Astrocyte (in vitro differentiated cells and primary cell): ENCODE measurements around the gene DLK2. TPM values are rescaled to one million over a fixed set of nuclear protein-coding genes. Genes with fewer than 3 reads are reported as not detected.
A peak's percentile ranks its signal among the peaks of the same experiment; 100 is the strongest.

ENCODE experiments used
- DNase-seq: peaks from one replicate; pipeline ENCODE4 v3.0.0-alpha.2; 2010; ENCODE audit warnings: low read depth
- FAIRE-seq: peaks from 2 replicates; lab custom pipeline; 2011; peaks lifted over from hg19 to GRCh38; lab: Jason Lieb, UNC
- H2AFZ ChIP-seq: 2 replicates; pipeline ENCODE4 v1.6.0; 2012; ENCODE audit warnings: low read depth, low read length, inconsistent platforms
- H3K27ac ChIP-seq: 2 replicates; pipeline ENCODE4 v1.5.1; 2011; ENCODE audit warnings: low read depth, low read length, inconsistent platforms
- H3K27me3 ChIP-seq: 2 replicates; pipeline ENCODE4 v1.6.0; 2011; ENCODE audit warnings: low read length, inconsistent platforms; ENCODE audit not compliant: insufficient read depth
- H3K36me3 ChIP-seq: 2 replicates; pipeline ENCODE4 v1.5.1; 2011; ENCODE audit warnings: low read length, inconsistent platforms; ENCODE audit not compliant: insufficient read depth
- H3K4me1 ChIP-seq: 2 replicates; pipeline ENCODE4 v1.5.1; 2011; ENCODE audit warnings: low read length, inconsistent platforms; ENCODE audit not compliant: insufficient read depth
- H3K4me2 ChIP-seq: 2 replicates; pipeline ENCODE4 v1.6.0; 2012; ENCODE audit warnings: low read length, inconsistent platforms
- H3K4me3 ChIP-seq: 2 replicates; pipeline ENCODE4 v1.5.1; 2011; ENCODE audit warnings: low read depth, mild to moderate bottlenecking, low read length, inconsistent platforms; ENCODE audit not compliant: insufficient read depth
- H3K79me2 ChIP-seq: 2 replicates; pipeline ENCODE4 v1.6.0; 2012; ENCODE audit warnings: mild to moderate bottlenecking, low read length, inconsistent platforms; ENCODE audit not compliant: insufficient read depth
- H3K9ac ChIP-seq: 2 replicates; pipeline ENCODE4 v1.6.0; 2012; ENCODE audit warnings: mild to moderate bottlenecking, low read length, inconsistent platforms
- H3K9me3 ChIP-seq: 2 replicates; pipeline ENCODE4 v1.5.1; 2012; ENCODE audit warnings: low read depth, mild to moderate bottlenecking, low read length, inconsistent platforms; ENCODE audit not compliant: insufficient read depth
- H4K20me1 ChIP-seq: 2 replicates; pipeline ENCODE4 v1.6.0; 2012; ENCODE audit warnings: low read length, inconsistent platforms; ENCODE audit not compliant: insufficient read depth
- H3K27ac Mint-ChIP-seq: one replicate; pipeline ENCODE4 v1.8.0; 2021; ENCODE audit warnings: mild to moderate bottlenecking, mixed read lengths; ENCODE audit not compliant: unreplicated experiment
- H3K27me3 Mint-ChIP-seq: one replicate; pipeline ENCODE4 v1.8.0; 2021; ENCODE audit warnings: low read depth, mixed read lengths; ENCODE audit not compliant: unreplicated experiment
- H3K36me3 Mint-ChIP-seq: one replicate; pipeline ENCODE4 v1.8.0; 2021; ENCODE audit warnings: low read depth, mixed read lengths; ENCODE audit not compliant: unreplicated experiment
- H3K4me1 Mint-ChIP-seq: one replicate; pipeline ENCODE4 v1.8.0; 2021; ENCODE audit warnings: low read depth, mixed read lengths; ENCODE audit not compliant: unreplicated experiment
- H3K4me3 Mint-ChIP-seq: one replicate; pipeline ENCODE4 v1.8.0; 2021; ENCODE audit warnings: mild to moderate bottlenecking, moderate library complexity, mixed read lengths; ENCODE audit not compliant: unreplicated experiment
- H3K9me3 Mint-ChIP-seq: one replicate; pipeline ENCODE4 v1.8.0; 2021; ENCODE audit warnings: mild to moderate bottlenecking, mixed read lengths; ENCODE audit not compliant: unreplicated experiment
- CTCF ChIP-seq: IDR thresholded peaks from 2 replicates; pipeline ENCODE4 v1.5.1; 2011; ENCODE audit warnings: low read depth, mild to moderate bottlenecking, inconsistent platforms, low read length, moderate library complexity; ENCODE audit not compliant: insufficient read depth
- EZH2 ChIP-seq: IDR thresholded peaks from 2 replicates; pipeline ENCODE4 v1.6.1; 2012; ENCODE audit warnings: mild to moderate bottlenecking, low read length, inconsistent platforms; ENCODE audit not compliant: insufficient read depth
- total RNA-seq: library from RNA; stranded (reverse); gene quantifications from 2 replicates; pipeline ENCODE4 v1.2.1, GENCODE V29; 2021

The DLK2 gene
- total RNA-seq, 1 donor from 2014 or later, result 0.68 TPM

GRCh38 chr6:43432009-43432945, 23.1 kb downstream of the DLK2 start:
- Histone ChIP-seq H3K9ac (no peak overlapping the region), H3K9me3 (no peaks in the 10 kb centered on the region), H3K79me2 (peaks cover 26% of the 10 kb centered on the region), H3K27ac (no peak overlapping the region), H4K20me1 (peaks cover 17% of the 10 kb centered on the region), H3K4me1 (peaks cover 24% of the 10 kb centered on the region), H3K4me3 (no peak overlapping the region), H3K36me3 (no peaks in the 10 kb centered on the region), H2AFZ (no peak overlapping the region), H3K27me3 (no peaks in the 10 kb centered on the region), H3K4me2 (no peak overlapping the region)
- no peak for DNase-seq
- H3K27me3 Mint-ChIP-seq, result no peaks in the 10 kb centered on the region
- FAIRE-seq, result no peak
- no peak overlapping the region for H3K4me3 Mint-ChIP-seq
- H3K4me1 Mint-ChIP-seq, result peaks cover 22% of the 10 kb centered on the region
- no peaks in the 10 kb centered on the region for H3K9me3 Mint-ChIP-seq
- TF ChIP-seq CTCF, result no peak
- no peak for TF ChIP-seq EZH2
- no peak overlapping the region for H3K27ac Mint-ChIP-seq
- H3K36me3 Mint-ChIP-seq, result peaks cover 19% of the 10 kb centered on the region

- FAIRE-seq, result no peak
Observed at GRCh38 chr6:43428874-43429273, 26.5 kb downstream of the DLK2 start.

More at GRCh38 chr6:43428874-43429273, 26.5 kb downstream of the DLK2 start:
- no peak overlapping the region for H3K27ac Mint-ChIP-seq
- peaks cover 14% of the 10 kb centered on the region for H3K4me1 ChIP-seq
- H4K20me1 ChIP-seq, result peaks cover 17% of the 10 kb centered on the region
- peak overlapping the region; percentile 92 for H3K4me3 ChIP-seq
- peaks cover 11% of the 10 kb centered on the region for H3K4me1 Mint-ChIP-seq
- no peaks in the 10 kb centered on the region for H3K27me3 Mint-ChIP-seq
- no peak overlapping the region for H3K27ac ChIP-seq
- H3K27me3 ChIP-seq, result no peaks in the 10 kb centered on the region
- TF ChIP-seq EZH2 (no peak), CTCF (no peak)
- peaks cover 26% of the 10 kb centered on the region for H3K79me2 ChIP-seq
- H3K9me3 ChIP-seq, result no peaks in the 10 kb centered on the region
- H3K9me3 Mint-ChIP-seq, result peaks cover 3% of the 10 kb centered on the region
- H3K9ac ChIP-seq, result peak overlapping the region; percentile 97
- peak overlapping the region; percentile 98 for H3K4me2 ChIP-seq
- no peak for DNase-seq
- H3K36me3 ChIP-seq, result no peaks in the 10 kb centered on the region
- peak overlapping the region; percentile 93 for H3K4me3 Mint-ChIP-seq
- no peak overlapping the region for H2AFZ ChIP-seq
- H3K36me3 Mint-ChIP-seq, result peaks cover 6% of the 10 kb centered on the region
